Retinal pigment epithelial cell (primary cell): Measurements from ENCODE around the gene ZYX.

Experiments
- DNase-seq: peaks from one replicate; pipeline ENCODE4 v3.0.0-alpha.2; 2010; ENCODE audit warnings: low read depth
- H3K4me3 ChIP-seq: 2 replicates; pipeline ENCODE4 v1.5.1; 2011; ENCODE audit warnings: mild to moderate bottlenecking, low read length, control low read depth, moderate library complexity
- CTCF ChIP-seq: conservative IDR thresholded peaks from 2 replicates; pipeline ENCODE4 v1.5.1; 2011; ENCODE audit warnings: low read depth, low read length, control low read depth, inconsistent platforms

ZYX gene

GRCh38 chr7:143382126-143382790, 1.1 kb downstream of the ZYX start:
- TF ChIP-seq CTCF: no peak
- no peak for DNase-seq
- peak overlapping the region; percentile 93 for H3K4me3 ChIP-seq

- DNase-seq: no peak
- peak overlapping the region; percentile 93 for H3K4me3 ChIP-seq
- TF ChIP-seq CTCF: no peak
Observed at GRCh38 chr7:143382791-143383641, 1.9 kb downstream of the ZYX start.

- TF ChIP-seq CTCF: no peak
- DNase-seq: no peak
- H3K4me3 ChIP-seq: peak overlapping the region; percentile 93
Observed at GRCh38 chr7:143383642-143383957, 2.5 kb downstream of the ZYX start.

- TF ChIP-seq CTCF: no peak
- peak overlapping the region; percentile 93 for H3K4me3 ChIP-seq
- no peak for DNase-seq
Observed at GRCh38 chr7:143384148-143384547, 3.0 kb downstream of the ZYX start.

- H3K4me3 ChIP-seq: peak overlapping the region; percentile 93
- TF ChIP-seq CTCF: no peak
- no peak for DNase-seq
Observed at GRCh38 chr7:143384661-143385631, 3.8 kb downstream of the ZYX start.

GRCh38 chr7:143385891-143386781, 5.0 kb downstream of the ZYX start:
- TF ChIP-seq CTCF: no peak
- H3K4me3 ChIP-seq: peak overlapping the region; percentile 25
- DNase-seq: peak; percentile 51
